KMS-11 (cell line): Measurements from ENCODE around the gene RAB11A.
A peak's percentile ranks its signal among the peaks of the same experiment; 100 is the strongest.

Experiments
- H2AFZ ChIP-seq: fragments of 200-600 bp; sonication (generic); 2 replicates; pipeline ENCODE4 v1.6.1; 2016; ENCODE audit warnings: antibody characterized with exemption, mixed run types, low read depth
- H3K27ac ChIP-seq: fragments of 200-600 bp; sonication (generic); 2 replicates; pipeline ENCODE4 v1.6.1; 2016; ENCODE audit warnings: mild to moderate bottlenecking, mixed run types
- H3K27me3 ChIP-seq: fragments of 200-600 bp; sonication (generic); 2 replicates; pipeline ENCODE4 v1.6.1; 2017; ENCODE audit warnings: mild to moderate bottlenecking, low read depth, mixed run types, moderate library complexity; ENCODE audit not compliant: insufficient read depth
- H3K36me3 ChIP-seq: fragments of 200-600 bp; sonication (generic); 2 replicates; pipeline ENCODE4 v1.6.1; 2017; ENCODE audit warnings: mild to moderate bottlenecking, mixed run types; ENCODE audit not compliant: insufficient read depth
- H3K4me1 ChIP-seq: fragments of 200-600 bp; sonication (generic); 2 replicates; pipeline ENCODE4 v1.6.1; 2016; ENCODE audit warnings: mild to moderate bottlenecking, low read depth, mixed run types; ENCODE audit not compliant: poor library complexity, severe bottlenecking
- H3K4me2 ChIP-seq: fragments of 200-600 bp; sonication (generic); 2 replicates; pipeline ENCODE4 v1.7.0; 2016; ENCODE audit warnings: mild to moderate bottlenecking, mixed run types
- H3K4me3 ChIP-seq: fragments of 200-600 bp; sonication (generic); IDR thresholded peaks from 2 replicates; pipeline ENCODE4 v1.6.1; 2017; ENCODE audit warnings: low read depth, low read length, mixed read lengths; ENCODE audit not compliant: insufficient read depth
- H3K79me2 ChIP-seq: fragments of 200-600 bp; sonication (generic); 2 replicates; pipeline ENCODE4 v1.6.1; 2016; ENCODE audit warnings: low read depth, mixed run types; ENCODE audit not compliant: insufficient read depth
- H3K9ac ChIP-seq: fragments of 200-600 bp; sonication (generic); 2 replicates; pipeline ENCODE4 v1.6.1; 2016; ENCODE audit warnings: mild to moderate bottlenecking, mixed run types
- H4K20me1 ChIP-seq: fragments of 200-600 bp; sonication (generic); 2 replicates; pipeline ENCODE4 v1.6.1; 2016; ENCODE audit warnings: mild to moderate bottlenecking, mixed run types; ENCODE audit not compliant: insufficient read depth
- CTCF ChIP-seq: fragments of 200-600 bp; sonication (generic); conservative IDR thresholded peaks from 2 replicates; pipeline ENCODE4 v1.6.1; 2017; ENCODE audit warnings: low read depth, mild to moderate bottlenecking, antibody characterized with exemption, low read length, moderate library complexity, mixed read lengths

The RAB11A gene

DNA sequence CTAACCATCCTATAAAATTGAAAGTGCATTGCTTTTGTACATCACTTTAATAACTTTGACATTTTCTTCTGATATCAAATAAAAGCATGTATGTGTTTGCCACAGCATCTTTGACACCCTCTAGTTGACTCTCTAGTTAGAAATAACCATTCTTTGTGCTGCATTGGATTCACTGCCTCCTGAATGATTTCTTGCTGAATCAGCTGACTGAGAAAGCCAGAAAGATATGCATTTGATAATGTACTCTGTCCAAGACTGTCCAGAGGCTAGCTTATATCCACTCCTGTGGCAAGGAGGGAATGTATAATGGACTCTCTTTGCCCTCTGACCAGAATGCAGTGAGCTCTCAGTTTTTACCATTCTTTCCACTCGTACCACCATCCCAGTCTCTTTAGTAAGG, 6.2 kb downstream of the RAB11A start:
- Histone ChIP-seq H3K36me3 (no peaks in the 10 kb centered on the region), H3K27me3 (no peaks in the 10 kb centered on the region), H3K27ac (no peak overlapping the region), H3K4me1 (peaks cover 10% of the 10 kb centered on the region), H3K79me2 (peaks cover 60% of the 10 kb centered on the region), H3K4me3 (no peak overlapping the region), H4K20me1 (peaks cover 3% of the 10 kb centered on the region; the same call in 1 of the 2 replicates), H3K9ac (no peak overlapping the region), H3K4me2 (no peak overlapping the region), H2AFZ (no peak overlapping the region)
- no peak for TF ChIP-seq CTCF

- H3K79me2 ChIP-seq, result peaks cover 37% of the 10 kb centered on the region
- no peak overlapping the region for H3K4me3 ChIP-seq
- no peaks in the 10 kb centered on the region for H3K36me3 ChIP-seq
- H3K9ac ChIP-seq, result no peak overlapping the region
- no peak for TF ChIP-seq CTCF
- no peaks in the 10 kb centered on the region for H3K27me3 ChIP-seq
- H3K27ac ChIP-seq, result no peak overlapping the region
- H3K4me1 ChIP-seq, result peaks cover 25% of the 10 kb centered on the region
- H3K4me2 ChIP-seq, result no peak overlapping the region
- no peak overlapping the region for H2AFZ ChIP-seq
- peaks cover 4% of the 10 kb centered on the region; the same call in 1 of the 2 replicates for H4K20me1 ChIP-seq
Measured at GRCh38 chr15:65877749-65878148, 8.5 kb downstream of the RAB11A start.

- TF ChIP-seq CTCF, result no peak
- Histone ChIP-seq H3K4me2 (peak overlapping the region; percentile 41), H3K4me1 (peaks cover 48% of the 10 kb centered on the region), H3K27ac (peak overlapping the region; percentile 49; the same call in 1 of the 2 replicates), H3K4me3 (no peak overlapping the region), H4K20me1 (peaks cover 4% of the 10 kb centered on the region; the same call in 1 of the 2 replicates), H3K9ac (no peak overlapping the region), H2AFZ (no peak overlapping the region), H3K27me3 (no peaks in the 10 kb centered on the region), H3K36me3 (no peaks in the 10 kb centered on the region), H3K79me2 (no peaks in the 10 kb centered on the region; the same call in 1 of the 2 replicates)
Measured at GRCh38 chr15:65881766-65882434, 12.6 kb downstream of the RAB11A start.

- no peaks in the 10 kb centered on the region; the same call in 1 of the 2 replicates for H3K79me2 ChIP-seq
Measured at GRCh38 chr15:65883571-65883970, 14.3 kb downstream of the RAB11A start.

More at GRCh38 chr15:65883571-65883970, 14.3 kb downstream of the RAB11A start:
- Histone ChIP-seq H3K27me3 (no peaks in the 10 kb centered on the region), H3K4me3 (no peak overlapping the region), H4K20me1 (peaks cover 4% of the 10 kb centered on the region; the same call in 1 of the 2 replicates), H3K36me3 (no peaks in the 10 kb centered on the region; the same call in 1 of the 2 replicates), H2AFZ (no peak overlapping the region), H3K4me1 (peaks cover 64% of the 10 kb centered on the region), H3K4me2 (no peak overlapping the region), H3K27ac (no peak overlapping the region), H3K9ac (no peak overlapping the region)
- no peak for TF ChIP-seq CTCF
